Osteoblast (primary cell): ENCODE measurements around the gene GNPDA2. TPM values are rescaled to one million over a fixed set of nuclear protein-coding genes. Genes with fewer than 3 reads are reported as not detected.

Experiments
- DNase-seq: peaks from one replicate; pipeline ENCODE4 v3.0.0; 2011; ENCODE audit warnings: low spot score, mixed read lengths; ENCODE audit not compliant: insufficient read length; ENCODE audit errors: missing footprints
- H2AFZ ChIP-seq: 2 replicates; pipeline ENCODE4 v1.6.0; 2011; ENCODE audit warnings: mild to moderate bottlenecking, low read length
- H3K27ac ChIP-seq: 2 replicates; pipeline ENCODE4 v1.5.1; 2011; ENCODE audit warnings: mild to moderate bottlenecking, low read depth, low read length, moderate library complexity
- H3K27me3 ChIP-seq: 2 replicates; pipeline ENCODE4 v1.6.0; 2012; ENCODE audit warnings: mild to moderate bottlenecking, control low read depth, inconsistent platforms, low read length, moderate library complexity; ENCODE audit not compliant: insufficient read depth
- H3K36me3 ChIP-seq: 2 replicates; pipeline ENCODE4 v1.5.1; 2011; ENCODE audit warnings: mild to moderate bottlenecking, low read length, control low read depth, moderate library complexity; ENCODE audit not compliant: insufficient read depth
- H3K4me1 ChIP-seq: 2 replicates; pipeline ENCODE4 v1.5.1; 2011; ENCODE audit warnings: mild to moderate bottlenecking, low read length, control low read depth, moderate library complexity; ENCODE audit not compliant: insufficient read depth
- H3K4me2 ChIP-seq: 2 replicates; pipeline ENCODE4 v1.6.0; 2011; ENCODE audit warnings: mild to moderate bottlenecking, low read length; ENCODE audit not compliant: insufficient read depth
- H3K4me3 ChIP-seq: fragments of 200-600 bp; sonication (generic); 3 replicates; pipeline ENCODE4 v1.5.1; 2012; ENCODE audit warnings: mild to moderate bottlenecking, low read length, inconsistent platforms; ENCODE audit not compliant: insufficient read depth
- H3K79me2 ChIP-seq: 2 replicates; pipeline ENCODE4 v1.6.0; 2012; ENCODE audit warnings: mild to moderate bottlenecking, low read length, control low read depth, inconsistent platforms; ENCODE audit not compliant: insufficient read depth
- H3K9me3 ChIP-seq: 2 replicates; pipeline ENCODE4 v1.5.1; 2011; ENCODE audit warnings: low read depth, low read length, control low read depth
- H4K20me1 ChIP-seq: 2 replicates; pipeline ENCODE4 v1.6.0; 2012; ENCODE audit warnings: mild to moderate bottlenecking, low read length, control low read depth; ENCODE audit not compliant: insufficient read depth
- CTCF ChIP-seq: IDR thresholded peaks from 2 replicates; pipeline ENCODE4 v1.5.1; 2011; ENCODE audit warnings: mild to moderate bottlenecking, low read depth, low read length, moderate library complexity; ENCODE audit errors: extremely low read depth
- total RNA-seq: library from RNA; depleted of rRNA; stranded (reverse); fragments of >200 nt; gene quantifications from 2 replicates; pipeline ENCODE4 v1.2.3, GENCODE V29; 2012

GNPDA2 gene
- total RNA-seq, 1 donor: 25.3 TPM

GRCh38 chr4:44720371-44720770, 6.0 kb downstream of the GNPDA2 start:
- no peaks in the 10 kb centered on the region for H3K9me3 ChIP-seq
- peaks cover 11% of the 10 kb centered on the region for H4K20me1 ChIP-seq
- H3K4me3 ChIP-seq: no peak overlapping the region
- no peak overlapping the region for H3K4me2 ChIP-seq
- H3K4me1 ChIP-seq: peaks cover 6% of the 10 kb centered on the region
- no peaks in the 10 kb centered on the region for H3K36me3 ChIP-seq
- TF ChIP-seq CTCF: no peak
- H3K79me2 ChIP-seq: peaks cover 56% of the 10 kb centered on the region
- H2AFZ ChIP-seq: no peak overlapping the region
- H3K27ac ChIP-seq: no peak overlapping the region
- no peaks in the 10 kb centered on the region for H3K27me3 ChIP-seq
- DNase-seq: no peak

- DNase-seq: no peak
- Histone ChIP-seq H3K4me3 (no peak overlapping the region), H3K27me3 (no peaks in the 10 kb centered on the region), H3K27ac (no peak overlapping the region), H3K9me3 (no peaks in the 10 kb centered on the region), H3K36me3 (no peaks in the 10 kb centered on the region), H3K4me1 (no peaks in the 10 kb centered on the region), H2AFZ (no peak overlapping the region), H4K20me1 (peaks cover 3% of the 10 kb centered on the region), H3K79me2 (peaks cover 26% of the 10 kb centered on the region), H3K4me2 (no peak overlapping the region)
- no peak for TF ChIP-seq CTCF
Observed at GRCh38 chr4:44716597-44716996, 9.8 kb downstream of the GNPDA2 start.

- H3K79me2 ChIP-seq: peaks cover 7% of the 10 kb centered on the region
- no peaks in the 10 kb centered on the region for H3K9me3 ChIP-seq
- no peaks in the 10 kb centered on the region for H3K36me3 ChIP-seq
- no peak overlapping the region for H3K27ac ChIP-seq
- H3K27me3 ChIP-seq: no peaks in the 10 kb centered on the region
- no peak for DNase-seq
- no peak overlapping the region for H3K4me2 ChIP-seq
- H4K20me1 ChIP-seq: no peaks in the 10 kb centered on the region
- H2AFZ ChIP-seq: no peak overlapping the region
- H3K4me3 ChIP-seq: no peak overlapping the region
- no peak for TF ChIP-seq CTCF
- no peaks in the 10 kb centered on the region for H3K4me1 ChIP-seq
Observed at GRCh38 chr4:44713125-44713524, 13.2 kb downstream of the GNPDA2 start.

GRCh38 chr4:44704673-44705072, 21.7 kb downstream of the GNPDA2 start:
- no peaks in the 10 kb centered on the region for H4K20me1 ChIP-seq
- no peak overlapping the region for H3K4me2 ChIP-seq
- no peak overlapping the region for H3K27ac ChIP-seq
- no peaks in the 10 kb centered on the region for H3K4me1 ChIP-seq
- H2AFZ ChIP-seq: no peak overlapping the region
- no peaks in the 10 kb centered on the region for H3K27me3 ChIP-seq
- H3K9me3 ChIP-seq: no peaks in the 10 kb centered on the region
- H3K79me2 ChIP-seq: no peaks in the 10 kb centered on the region
- DNase-seq: no peak
- no peak for TF ChIP-seq CTCF
- H3K36me3 ChIP-seq: peaks cover 14% of the 10 kb centered on the region
- no peak overlapping the region for H3K4me3 ChIP-seq
